Caco-2 (cell line): ENCODE results near the gene WNK4. TPM values are rescaled to one million over a fixed set of nuclear protein-coding genes. Genes with fewer than 3 reads are reported as not detected.

ENCODE experiments used
- BruUV-seq: library from RNA; stranded (reverse); fragments of 400-500 nt; replicated peaks from 2 replicates; lab custom pipeline; 2021; lab: Mats Ljungman, UMichigan
- CTCF ChIA-PET: fragments of 300-600 bp; sonication (Branson Sonifier 250); formaldehyde crosslinking; loops from one replicate; lab custom pipeline; 2022; ENCODE audit warnings: antibody characterized with exemption; lab: Charles Lee
- POLR2A ChIA-PET: fragments of 300-600 bp; sonication (Branson Sonifier 250); formaldehyde crosslinking; loops from one replicate; lab custom pipeline; 2022; ENCODE audit warnings: antibody characterized with exemption; lab: Charles Lee
- DNase-seq, 2 experiments: peaks; one replicate each; pipeline versions ENCODE4 v3.0.0 to v3.0.0-alpha.2; 2020 to 2022
- H3K27me3 ChIP-seq: replicated peaks from 2 replicates; pipeline ENCODE4 v1.6.0; 2011; ENCODE audit warnings: low read length; ENCODE audit not compliant: control insufficient read depth, insufficient read depth
- H3K36me3 ChIP-seq: 2 replicates; pipeline ENCODE4 v1.5.1; 2011; ENCODE audit warnings: low read length; ENCODE audit not compliant: control insufficient read depth, insufficient read depth
- H3K4me1 ChIP-seq: fragments of 250-450 bp; sonication (Bioruptor Pico); 2 replicates; pipeline ENCODE4 v1.5.1; 2020; ENCODE audit warnings: mild to moderate bottlenecking
- H3K4me3 ChIP-seq: 2 replicates; pipeline ENCODE4 v1.5.1; 2011; ENCODE audit warnings: low read depth, mild to moderate bottlenecking, control low read depth, low read length
- H3K9me3 ChIP-seq: fragments of 250-450 bp; sonication (Bioruptor Pico); 2 replicates; pipeline ENCODE4 v1.5.1; 2020; ENCODE audit warnings: mild to moderate bottlenecking, moderate library complexity
- H3K27ac Mint-ChIP-seq: one replicate; pipeline ENCODE4 v1.8.0; 2022; ENCODE audit warnings: mixed read lengths; ENCODE audit not compliant: unreplicated experiment
- H3K27me3 Mint-ChIP-seq: one replicate; pipeline ENCODE4 v1.8.0; 2022; ENCODE audit warnings: mixed read lengths; ENCODE audit not compliant: insufficient read depth, unreplicated experiment
- H3K36me3 Mint-ChIP-seq: one replicate; pipeline ENCODE4 v1.8.0; 2022; ENCODE audit warnings: mild to moderate bottlenecking, mixed read lengths; ENCODE audit not compliant: insufficient read depth, unreplicated experiment
- H3K4me1 Mint-ChIP-seq: one replicate; pipeline ENCODE4 v1.8.0; 2022; ENCODE audit warnings: low read depth, mixed read lengths; ENCODE audit not compliant: unreplicated experiment
- H3K4me3 Mint-ChIP-seq: one replicate; pipeline ENCODE4 v1.8.0; 2022; ENCODE audit warnings: mild to moderate bottlenecking, moderate library complexity, mixed read lengths; ENCODE audit not compliant: unreplicated experiment
- H3K9me3 Mint-ChIP-seq: one replicate; pipeline ENCODE4 v1.8.0; 2022; ENCODE audit warnings: mixed read lengths; ENCODE audit not compliant: unreplicated experiment
- intact Hi-C: fragments of 100-400 bp; cut with micrococcal nuclease; formaldehyde crosslinking; loops from one replicate; pipeline ENCODE4 v1.10.0; 2022; ENCODE audit not compliant: unreplicated experiment
- total RNA-seq: library from RNA; stranded (reverse); gene quantifications from 2 replicates; pipeline ENCODE4 v1.2.3, GENCODE V29; 2022
- TF ChIP-seq, protein P1 (sequence below), 2 experiments: fragments of 200-600 bp in 1 of 2; IDR thresholded peaks; 1 replicate in 1 of 2; 2 replicates in 1 of 2; pipeline versions ENCODE4 v1.5.1 to v1.8.0; 2011 to 2022; ENCODE audit warnings: antibody characterized with exemption in 1 of 2, control low read depth in 1 of 2, inconsistent platforms in 1 of 2, low read depth in 1 of 2, low read length in 1 of 2, mild to moderate bottlenecking in 1 of 2, moderate library complexity in 1 of 2; ENCODE audit not compliant: insufficient read depth in 1 of 2, severe bottlenecking in 1 of 2, unreplicated experiment in 1 of 2

The WNK4 gene
- total RNA-seq, 1 experiment from 2014 or later: 4.1 TPM

GRCh38 chr17:42818379-42818778 lies 38.0 kb downstream of the WNK4 start:
- ChIA-PET POLR2A (interaction anchor here (0.6 kb wide), 1 partner anchor 16 kb away, joined by 3 read pairs; no protein-coding TSS in a partner anchor), CTCF (no interaction called here)
- Histone ChIP-seq H3K36me3 (peaks cover 5% of the 10 kb centered on the region), H3K4me1 (no peaks in the 10 kb centered on the region), H3K9me3 (no peaks in the 10 kb centered on the region), H3K27me3 (no peaks in the 10 kb centered on the region), H3K4me3 (no peak overlapping the region)
- H3K9me3 Mint-ChIP-seq: no peaks in the 10 kb centered on the region
- intact Hi-C loops: no loop called here
- DNase-seq: no peak
- H3K4me1 Mint-ChIP-seq: peaks cover 6% of the 10 kb centered on the region
- H3K27ac Mint-ChIP-seq: no peak overlapping the region
- BruUV-seq: no TSS peak
- TF ChIP-seq, protein P1, sequence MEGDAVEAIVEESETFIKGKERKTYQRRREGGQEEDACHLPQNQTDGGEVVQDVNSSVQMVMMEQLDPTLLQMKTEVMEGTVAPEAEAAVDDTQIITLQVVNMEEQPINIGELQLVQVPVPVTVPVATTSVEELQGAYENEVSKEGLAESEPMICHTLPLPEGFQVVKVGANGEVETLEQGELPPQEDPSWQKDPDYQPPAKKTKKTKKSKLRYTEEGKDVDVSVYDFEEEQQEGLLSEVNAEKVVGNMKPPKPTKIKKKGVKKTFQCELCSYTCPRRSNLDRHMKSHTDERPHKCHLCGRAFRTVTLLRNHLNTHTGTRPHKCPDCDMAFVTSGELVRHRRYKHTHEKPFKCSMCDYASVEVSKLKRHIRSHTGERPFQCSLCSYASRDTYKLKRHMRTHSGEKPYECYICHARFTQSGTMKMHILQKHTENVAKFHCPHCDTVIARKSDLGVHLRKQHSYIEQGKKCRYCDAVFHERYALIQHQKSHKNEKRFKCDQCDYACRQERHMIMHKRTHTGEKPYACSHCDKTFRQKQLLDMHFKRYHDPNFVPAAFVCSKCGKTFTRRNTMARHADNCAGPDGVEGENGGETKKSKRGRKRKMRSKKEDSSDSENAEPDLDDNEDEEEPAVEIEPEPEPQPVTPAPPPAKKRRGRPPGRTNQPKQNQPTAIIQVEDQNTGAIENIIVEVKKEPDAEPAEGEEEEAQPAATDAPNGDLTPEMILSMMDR (IDR thresholded peaks at IDR 0.05; ENCODE audit: insufficient read depth in 1 of 2, low read depth in 1 of 2, low read length in 1 of 2, severe bottlenecking in 1 of 2, unreplicated experiment in 1 of 2): no peak
- no peak overlapping the region for H3K4me3 Mint-ChIP-seq
- peaks cover 81% of the 10 kb centered on the region for H3K36me3 Mint-ChIP-seq
- no peaks in the 10 kb centered on the region for H3K27me3 Mint-ChIP-seq

DNA sequence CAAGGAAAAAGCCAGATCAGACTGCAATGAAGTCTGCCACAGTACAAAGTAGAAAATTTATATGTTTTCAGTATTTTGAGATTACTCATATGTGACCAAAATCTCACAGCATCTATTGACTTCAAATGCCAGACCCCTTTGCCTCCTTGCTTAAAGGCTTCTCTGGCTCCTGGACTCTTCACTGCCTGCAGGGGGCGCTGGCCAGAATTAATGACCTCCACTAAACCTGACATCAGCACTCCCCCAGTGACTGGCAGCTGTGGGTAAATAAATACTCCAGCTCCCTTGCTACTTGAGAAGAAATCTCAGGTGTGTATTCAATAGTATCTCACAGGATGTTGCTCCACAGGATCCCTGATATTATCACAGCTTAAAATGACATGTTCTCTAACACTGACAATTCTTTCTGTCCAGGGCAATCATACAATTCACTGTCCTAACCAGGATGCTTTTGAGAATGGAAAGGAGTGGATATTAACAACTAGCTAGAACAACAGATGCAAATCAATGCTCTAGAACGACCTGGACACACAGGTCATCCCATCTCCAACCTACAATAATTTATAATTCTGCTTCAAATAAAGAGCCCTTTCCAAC lies 39.6 kb downstream of the WNK4 start:
- BruUV-seq: no TSS peak
- Mint-ChIP-seq H3K4me1 (peaks cover 6% of the 10 kb centered on the region), H3K27ac (no peak overlapping the region), H3K27me3 (no peaks in the 10 kb centered on the region), H3K36me3 (peaks cover 77% of the 10 kb centered on the region), H3K4me3 (no peak overlapping the region), H3K9me3 (no peaks in the 10 kb centered on the region)
- Histone ChIP-seq H3K27me3 (no peaks in the 10 kb centered on the region), H3K4me1 (no peaks in the 10 kb centered on the region), H3K9me3 (no peaks in the 10 kb centered on the region), H3K4me3 (no peak overlapping the region), H3K36me3 (peaks cover 5% of the 10 kb centered on the region)
- peak; percentile 74 to 78 for DNase-seq
- ChIA-PET CTCF (interaction anchor here (0.9 to 1.4 kb wide), 7 partner anchors 13 to 242 kb away, joined by 3 to 5 read pairs (median 3); partner anchors contain the start of genes CNTD1, COA3, PSME3 and VPS25), POLR2A (interaction anchor here (0.6 kb wide), 1 partner anchor 40 kb away, joined by 3 read pairs; no protein-coding TSS in a partner anchor)
- TF ChIP-seq, protein P1 (IDR thresholded peaks at IDR 0.05; ENCODE audit: insufficient read depth in 1 of 2, low read depth in 1 of 2, low read length in 1 of 2, severe bottlenecking in 1 of 2, unreplicated experiment in 1 of 2): peak; percentile 78 to 86
- intact Hi-C loops: loop anchor here (5.0 to 10.0 kb wide), 2 partner anchors 38 to 245 kb away; partner anchors contain the start of genes PSMC3IP and WNK4

GRCh38 chr17:42821176-42821575 lies 40.8 kb downstream of the WNK4 start:
- Mint-ChIP-seq H3K27ac (no peak overlapping the region), H3K4me1 (peaks cover 6% of the 10 kb centered on the region), H3K9me3 (no peaks in the 10 kb centered on the region), H3K4me3 (no peak overlapping the region), H3K27me3 (no peaks in the 10 kb centered on the region), H3K36me3 (peaks cover 68% of the 10 kb centered on the region)
- CTCF ChIA-PET: interaction anchor here (1.2 to 1.3 kb wide), 2 partner anchors 12 to 108 kb away, joined by 3 to 4 read pairs; partner anchors contain the start of gene PSME3
- POLR2A ChIA-PET: no interaction called here
- intact Hi-C loops: loop anchor here (5.0 to 10.0 kb wide), 2 partner anchors 39 to 246 kb away; partner anchors contain the start of genes PSMC3IP and WNK4
- BruUV-seq: no TSS peak
- no peak for DNase-seq
- H3K4me1 ChIP-seq: no peaks in the 10 kb centered on the region
- H3K4me3 ChIP-seq: no peak overlapping the region
- H3K27me3 ChIP-seq: no peaks in the 10 kb centered on the region
- H3K36me3 ChIP-seq: peaks cover 5% of the 10 kb centered on the region
- TF ChIP-seq, protein P1 (IDR thresholded peaks at IDR 0.05; ENCODE audit: insufficient read depth in 1 of 2, low read depth in 1 of 2, low read length in 1 of 2, severe bottlenecking in 1 of 2, unreplicated experiment in 1 of 2): no peak
- H3K9me3 ChIP-seq: no peaks in the 10 kb centered on the region
